Inflammatory macrophage treated with lipopolysaccharide for 1 hour (primary cell): ENCODE measurements around the gene RARRES2.
A peak's percentile ranks its signal among the peaks of the same experiment; 100 is the strongest.

Source experiments
- DNase-seq, 2 donors: peaks; one replicate each; pipeline ENCODE4 v3.0.0-alpha.2; 2020 to 2022

RARRES2 gene

GRCh38 chr7:150361402-150361801 is 20.0 kb upstream of the RARRES2 start:
- no peak for DNase-seq

- DNase-seq, result no peak
Observed at GRCh38 chr7:150360363-150361058, 19.1 kb upstream of the RARRES2 start.

- no peak for DNase-seq
Observed at GRCh38 chr7:150359622-150360362, 18.4 kb upstream of the RARRES2 start.

- DNase-seq, result no peak
Observed at GRCh38 chr7:150358988-150359621, 17.7 kb upstream of the RARRES2 start.

GRCh38 chr7:150358433-150358832 is 17.0 kb upstream of the RARRES2 start:
- DNase-seq, result no peak

- peak; percentile 39 to 67 for DNase-seq
Observed at GRCh38 chr7:150357771-150358427, 16.5 kb upstream of the RARRES2 start.

- peak; percentile 69 to 76 for DNase-seq
Observed at GRCh38 chr7:150357270-150357669, 15.8 kb upstream of the RARRES2 start.

- DNase-seq, result peak in 1 of 2 donors; percentile 65
Observed at GRCh38 chr7:150356265-150356897, 15.0 kb upstream of the RARRES2 start.

GRCh38 chr7:150355666-150356059 is 14.2 kb upstream of the RARRES2 start:
- no peak for DNase-seq

- DNase-seq, result peak; percentile 63 to 78
Observed at GRCh38 chr7:150351587-150352194, 10.3 kb upstream of the RARRES2 start.

GRCh38 chr7:150346922-150347321 is 5.5 kb upstream of the RARRES2 start:
- DNase-seq, result no peak

- no peak for DNase-seq
Observed at GRCh38 chr7:150345012-150345411, 3.6 kb upstream of the RARRES2 start.

GRCh38 chr7:150344299-150344698 is 2.9 kb upstream of the RARRES2 start:
- no peak for DNase-seq

- no peak for DNase-seq
Observed at GRCh38 chr7:150343225-150343624, 1.8 kb upstream of the RARRES2 start.

- no peak for DNase-seq
Observed at GRCh38 chr7:150342121-150342408, 636 bp upstream of the RARRES2 start.

GRCh38 chr7:150340875-150341262 is 560 bp downstream of the RARRES2 start:
- no peak for DNase-seq

- no peak for DNase-seq
Observed at GRCh38 chr7:150340024-150340749, 1.2 kb downstream of the RARRES2 start.

- no peak for DNase-seq
Observed at GRCh38 chr7:150339409-150339809, 2.0 kb downstream of the RARRES2 start.

GRCh38 chr7:150338166-150338829 is 3.1 kb downstream of the RARRES2 start:
- DNase-seq, result no peak

- DNase-seq, result no peak
Observed at GRCh38 chr7:150337659-150338081, 3.8 kb downstream of the RARRES2 start.

- no peak for DNase-seq
Observed at GRCh38 chr7:150337179-150337578, 4.2 kb downstream of the RARRES2 start.
